Measurements from ENCODE around the gene C3orf20.

The C3orf20 gene

DNA sequence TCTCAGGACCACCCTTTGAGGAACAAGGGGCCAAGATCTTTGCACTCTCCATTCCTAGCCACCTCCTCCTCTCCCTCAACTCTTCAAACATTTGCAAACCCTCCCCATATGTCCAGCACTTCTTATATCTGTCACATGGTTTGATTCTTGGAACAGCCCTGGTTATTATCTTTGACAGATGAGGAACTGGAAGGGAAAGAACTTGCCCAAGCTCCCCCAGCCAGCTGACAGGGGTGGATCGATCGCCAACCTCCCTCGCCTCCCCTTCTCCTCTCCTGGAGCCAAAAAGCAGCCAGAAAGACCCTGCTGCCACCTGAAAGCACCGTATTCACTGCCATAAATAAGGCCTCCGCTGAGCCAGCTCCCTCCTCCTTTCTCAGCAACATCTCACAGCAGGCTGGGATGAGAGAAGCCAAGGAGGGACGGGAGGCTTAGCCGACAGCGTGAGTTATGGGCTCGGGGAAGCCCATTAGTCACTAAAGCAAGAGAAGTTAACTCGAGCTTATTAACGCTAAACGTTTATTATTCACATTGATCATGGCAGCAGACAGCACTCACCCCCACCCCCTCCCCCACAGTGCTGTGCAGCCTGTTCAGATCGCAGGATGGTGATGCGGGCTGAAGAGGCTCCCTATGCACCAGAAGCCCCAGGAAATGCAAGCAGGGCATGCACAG is 121.6 kb downstream of the C3orf20 start:
- peaks cover 88% of the 10 kb centered on the region for H3K27me3 ChIP-seq (ENCODE audit: insufficient read depth, low read length)

DNA sequence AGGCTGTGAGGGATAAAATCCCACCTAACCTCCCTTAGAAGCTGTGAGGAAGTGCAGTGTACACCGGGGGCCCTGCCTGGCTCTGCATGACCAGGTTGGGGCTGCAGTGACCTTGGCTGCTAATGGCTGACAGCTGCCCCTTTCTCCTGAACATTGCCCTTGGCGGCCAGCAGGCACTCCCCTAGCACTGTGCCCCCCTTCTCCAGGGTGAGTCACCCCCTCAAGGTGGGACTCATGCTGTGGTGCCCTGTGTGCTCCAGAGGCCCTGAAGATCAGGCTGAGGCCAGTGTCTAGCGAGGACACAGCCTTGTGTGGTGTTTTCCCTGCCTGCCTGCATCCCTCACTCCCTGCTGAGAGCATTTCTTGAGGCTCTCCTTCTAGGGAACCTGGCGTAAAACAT is 122.8 kb downstream of the C3orf20 start:
- H3K79me2 ChIP-seq (ENCODE audit: control insufficient read depth, insufficient read depth, low read length, unreplicated experiment), result no peaks in the 10 kb centered on the region
- H3K4me1 ChIP-seq (ENCODE audit: control insufficient read depth, insufficient read depth, low read length, unreplicated experiment), result no peaks in the 10 kb centered on the region
- H3K27ac ChIP-seq (ENCODE audit: low read depth, low read length), result no peak overlapping the region
- H3K4me3 ChIP-seq (ENCODE audit: low read depth, low read length), result no peak overlapping the region
- H3K36me3 ChIP-seq (ENCODE audit: insufficient read depth, low read length), result no peaks in the 10 kb centered on the region
- peaks cover 95% of the 10 kb centered on the region for H3K27me3 ChIP-seq (ENCODE audit: insufficient read depth, low read length)
- H2AFZ ChIP-seq (ENCODE audit: low read length, unreplicated experiment), result no peak overlapping the region

More for the DNA sequence above, 121.6 kb downstream of the C3orf20 start:
- H3K36me3 ChIP-seq (ENCODE audit: insufficient read depth, low read length), result no peaks in the 10 kb centered on the region
- H3K4me3 ChIP-seq (ENCODE audit: low read depth, low read length), result no peak overlapping the region
- no peak overlapping the region for H3K27ac ChIP-seq (ENCODE audit: low read depth, low read length)
- no peak overlapping the region for H2AFZ ChIP-seq (ENCODE audit: low read length, unreplicated experiment)
- H3K79me2 ChIP-seq (ENCODE audit: control insufficient read depth, insufficient read depth, low read length, unreplicated experiment), result no peaks in the 10 kb centered on the region
- no peaks in the 10 kb centered on the region for H3K4me1 ChIP-seq (ENCODE audit: control insufficient read depth, insufficient read depth, low read length, unreplicated experiment)

DNA sequence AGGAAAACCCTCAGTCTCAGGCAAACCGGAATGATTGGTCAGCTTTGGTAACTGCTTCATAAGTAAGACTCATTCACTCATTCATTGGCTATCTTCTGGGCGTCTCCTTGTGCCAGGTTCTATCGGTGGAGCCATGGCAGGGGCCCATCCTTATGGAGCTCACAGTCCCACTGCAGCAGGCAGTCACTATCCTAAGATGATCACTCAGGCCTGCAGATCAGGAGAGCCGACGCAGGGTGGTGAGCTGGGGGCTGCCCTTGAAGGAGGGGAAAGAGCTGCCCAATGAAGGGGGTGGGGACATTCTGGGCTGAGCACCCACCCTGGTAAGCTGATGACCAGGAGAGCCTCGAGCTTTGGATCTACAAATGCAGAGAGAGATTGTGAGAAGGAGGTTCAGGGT is 123.3 kb downstream of the C3orf20 start:
- no peaks in the 10 kb centered on the region for H3K4me1 ChIP-seq (ENCODE audit: control insufficient read depth, insufficient read depth, low read length, unreplicated experiment)
- peaks cover 95% of the 10 kb centered on the region for H3K27me3 ChIP-seq (ENCODE audit: insufficient read depth, low read length)
- no peaks in the 10 kb centered on the region for H3K36me3 ChIP-seq (ENCODE audit: insufficient read depth, low read length)
- H3K79me2 ChIP-seq (ENCODE audit: control insufficient read depth, insufficient read depth, low read length, unreplicated experiment), result no peaks in the 10 kb centered on the region
- no peak overlapping the region for H2AFZ ChIP-seq (ENCODE audit: low read length, unreplicated experiment)
- H3K4me3 ChIP-seq (ENCODE audit: low read depth, low read length), result no peak overlapping the region
- H3K27ac ChIP-seq (ENCODE audit: low read depth, low read length), result no peak overlapping the region

DNA sequence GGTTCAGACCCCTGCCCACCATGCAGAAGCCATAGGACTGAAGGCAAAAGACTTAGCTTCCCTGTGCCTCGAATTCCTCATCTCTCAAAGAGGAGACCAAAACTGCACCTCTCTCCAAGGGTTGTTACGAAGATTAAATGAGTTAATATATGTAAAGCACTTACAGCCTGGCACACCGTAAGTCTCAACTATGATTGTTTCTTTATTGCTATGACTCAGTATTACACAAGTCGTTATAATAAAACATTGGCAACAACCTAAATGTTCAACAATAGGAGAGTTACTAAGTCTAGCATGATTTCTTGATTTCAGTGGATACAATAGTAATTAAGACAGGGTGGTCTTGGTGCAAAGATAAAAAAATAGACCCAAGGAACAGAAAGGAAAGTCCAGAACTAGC is 124.2 kb downstream of the C3orf20 start:
- Histone ChIP-seq H3K4me1 (ENCODE audit: control insufficient read depth, insufficient read depth, low read length, unreplicated experiment) (no peaks in the 10 kb centered on the region), H3K36me3 (ENCODE audit: insufficient read depth, low read length) (no peaks in the 10 kb centered on the region), H3K27me3 (ENCODE audit: insufficient read depth, low read length) (peaks cover 88% of the 10 kb centered on the region)

GRCh38 chr3:14801031-14801430 is 126.1 kb downstream of the C3orf20 start:
- Histone ChIP-seq H3K4me3 (ENCODE audit: low read depth, low read length) (no peak overlapping the region), H3K36me3 (ENCODE audit: insufficient read depth, low read length) (no peaks in the 10 kb centered on the region), H3K27me3 (ENCODE audit: insufficient read depth, low read length) (peaks cover 69% of the 10 kb centered on the region), H3K4me1 (ENCODE audit: control insufficient read depth, insufficient read depth, low read length, unreplicated experiment) (no peaks in the 10 kb centered on the region), H3K79me2 (ENCODE audit: control insufficient read depth, insufficient read depth, low read length, unreplicated experiment) (no peaks in the 10 kb centered on the region), H2AFZ (ENCODE audit: low read length, unreplicated experiment) (no peak overlapping the region), H3K27ac (ENCODE audit: low read depth, low read length) (no peak overlapping the region)

More for the DNA sequence above, 124.2 kb downstream of the C3orf20 start:
- H3K27ac ChIP-seq (ENCODE audit: low read depth, low read length), result no peak overlapping the region
- no peaks in the 10 kb centered on the region for H3K79me2 ChIP-seq (ENCODE audit: control insufficient read depth, insufficient read depth, low read length, unreplicated experiment)
- no peak overlapping the region for H2AFZ ChIP-seq (ENCODE audit: low read length, unreplicated experiment)
- no peak overlapping the region for H3K4me3 ChIP-seq (ENCODE audit: low read depth, low read length)

GRCh38 chr3:14801668-14802380 is 126.9 kb downstream of the C3orf20 start:
- H3K4me1 ChIP-seq (ENCODE audit: control insufficient read depth, insufficient read depth, low read length, unreplicated experiment), result peaks cover 3% of the 10 kb centered on the region
- H3K27me3 ChIP-seq (ENCODE audit: insufficient read depth, low read length), result peaks cover 61% of the 10 kb centered on the region
- H3K27ac ChIP-seq (ENCODE audit: low read depth, low read length), result no peak overlapping the region
- no peaks in the 10 kb centered on the region for H3K79me2 ChIP-seq (ENCODE audit: control insufficient read depth, insufficient read depth, low read length, unreplicated experiment)
- no peak overlapping the region for H3K4me3 ChIP-seq (ENCODE audit: low read depth, low read length)
- no peak overlapping the region for H2AFZ ChIP-seq (ENCODE audit: low read length, unreplicated experiment)
- H3K36me3 ChIP-seq (ENCODE audit: insufficient read depth, low read length), result no peaks in the 10 kb centered on the region

DNA sequence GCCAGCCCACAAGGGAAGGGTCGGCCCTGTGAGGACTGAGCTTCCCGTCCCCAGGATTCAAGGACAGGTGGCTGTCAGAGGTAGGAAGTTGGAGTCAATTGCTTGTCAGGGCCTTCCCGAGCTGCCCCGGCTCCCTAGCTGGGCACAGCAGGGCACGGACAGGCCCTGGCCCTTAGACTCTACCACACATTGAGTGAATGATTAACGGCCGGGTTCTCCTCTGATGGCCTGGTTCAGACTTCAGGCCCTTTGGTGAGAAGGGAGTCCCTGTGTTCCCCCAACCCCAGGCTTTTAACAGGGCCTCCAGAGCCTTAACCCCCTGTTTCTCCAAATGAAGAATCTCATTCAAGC is 127.4 kb downstream of the C3orf20 start:
- peaks cover 3% of the 10 kb centered on the region for H3K4me1 ChIP-seq (ENCODE audit: control insufficient read depth, insufficient read depth, low read length, unreplicated experiment)
- H3K27ac ChIP-seq (ENCODE audit: low read depth, low read length), result no peak overlapping the region
- peaks cover 56% of the 10 kb centered on the region for H3K27me3 ChIP-seq (ENCODE audit: insufficient read depth, low read length)
- H3K36me3 ChIP-seq (ENCODE audit: insufficient read depth, low read length), result no peaks in the 10 kb centered on the region
- no peaks in the 10 kb centered on the region for H3K79me2 ChIP-seq (ENCODE audit: control insufficient read depth, insufficient read depth, low read length, unreplicated experiment)
- H2AFZ ChIP-seq (ENCODE audit: low read length, unreplicated experiment), result no peak overlapping the region
- no peak overlapping the region for H3K4me3 ChIP-seq (ENCODE audit: low read depth, low read length)

GRCh38 chr3:14803101-14803980 is 128.4 kb downstream of the C3orf20 start:
- Histone ChIP-seq H2AFZ (ENCODE audit: low read length, unreplicated experiment) (no peak overlapping the region), H3K36me3 (ENCODE audit: insufficient read depth, low read length) (no peaks in the 10 kb centered on the region), H3K27ac (ENCODE audit: low read depth, low read length) (no peak overlapping the region), H3K4me3 (ENCODE audit: low read depth, low read length) (no peak overlapping the region), H3K27me3 (ENCODE audit: insufficient read depth, low read length) (peaks cover 56% of the 10 kb centered on the region), H3K79me2 (ENCODE audit: control insufficient read depth, insufficient read depth, low read length, unreplicated experiment) (no peaks in the 10 kb centered on the region), H3K4me1 (ENCODE audit: control insufficient read depth, insufficient read depth, low read length, unreplicated experiment) (peaks cover 3% of the 10 kb centered on the region)

DNA sequence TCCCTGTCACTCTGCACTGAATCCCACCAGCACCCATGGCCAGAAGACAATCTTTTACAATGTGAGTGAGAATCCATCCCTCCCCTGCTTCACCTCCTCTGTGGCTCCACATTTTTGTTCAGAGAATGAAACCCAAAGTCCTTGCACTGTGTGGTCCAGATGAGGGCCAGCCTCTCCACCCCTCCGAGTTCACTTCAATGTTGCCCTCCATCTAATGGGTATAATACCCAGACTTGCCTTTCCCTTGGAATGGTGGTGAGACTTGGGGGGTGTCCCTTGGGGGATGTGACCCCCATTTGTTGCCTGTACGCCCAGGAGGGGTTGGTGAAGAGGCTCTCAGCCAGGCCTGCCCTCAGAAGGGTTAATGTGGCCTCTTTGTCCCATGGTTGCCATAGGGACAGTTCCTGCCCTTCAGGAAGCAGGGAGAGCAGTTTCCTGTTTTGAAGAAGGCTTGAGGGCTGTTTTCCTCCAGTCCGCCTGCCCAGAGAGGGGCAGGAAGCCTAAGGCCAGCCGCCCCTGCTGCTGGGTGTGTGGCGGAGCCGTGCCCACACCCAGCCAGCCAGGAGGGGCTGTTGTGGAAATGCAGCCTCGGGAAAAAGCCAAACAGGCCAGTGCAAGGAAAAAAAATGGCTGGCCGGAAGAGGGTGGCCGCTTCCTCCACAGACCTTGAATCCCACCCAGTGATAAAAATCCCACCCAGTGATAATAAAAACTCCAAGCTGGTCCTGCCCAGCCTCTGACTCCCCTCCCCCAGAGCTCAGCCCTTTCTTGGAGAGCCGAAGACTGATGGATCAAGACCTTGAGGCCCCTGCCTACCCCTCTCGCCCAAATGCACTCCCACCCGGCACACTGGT is 129.3 kb downstream of the C3orf20 start:
- Histone ChIP-seq H2AFZ (ENCODE audit: low read length, unreplicated experiment) (no peak overlapping the region), H3K27me3 (ENCODE audit: insufficient read depth, low read length) (peaks cover 56% of the 10 kb centered on the region), H3K27ac (ENCODE audit: low read depth, low read length) (no peak overlapping the region), H3K4me1 (ENCODE audit: control insufficient read depth, insufficient read depth, low read length, unreplicated experiment) (peaks cover 3% of the 10 kb centered on the region), H3K79me2 (ENCODE audit: control insufficient read depth, insufficient read depth, low read length, unreplicated experiment) (no peaks in the 10 kb centered on the region), H3K4me3 (ENCODE audit: low read depth, low read length) (no peak overlapping the region), H3K36me3 (ENCODE audit: insufficient read depth, low read length) (no peaks in the 10 kb centered on the region)

All from ACC112 (cell line).